ENCODE results near the gene FNBP1. TPM values are rescaled to one million over a fixed set of nuclear protein-coding genes. Genes with fewer than 3 reads are reported as not detected.

The FNBP1 gene
- total RNA-seq, 1 donor from 2014 or later, result 63.5 TPM

DNA sequence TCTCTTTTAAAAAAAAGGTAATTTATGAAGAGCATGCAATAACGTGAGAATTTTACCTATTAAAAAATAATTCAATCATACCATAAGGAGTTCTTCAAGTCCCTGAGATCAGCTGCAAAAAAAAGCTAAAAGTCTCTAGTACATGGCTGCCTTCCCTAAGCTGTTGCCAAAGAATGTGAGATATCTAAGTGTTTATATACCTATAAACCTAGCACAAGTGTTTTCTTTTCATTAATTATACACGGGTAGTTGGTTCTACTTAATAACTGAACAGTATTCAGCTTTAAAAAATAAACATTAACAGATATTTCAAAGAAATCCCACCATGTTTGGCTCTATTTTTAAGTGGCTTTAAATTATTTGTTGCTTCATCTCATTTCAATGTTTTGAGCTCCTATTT is 25.9 kb downstream of the FNBP1 start:
- no peak for TF ChIP-seq EZH2 (IDR thresholded peaks at IDR 0.05; ENCODE audit: insufficient read depth, low read length)
- TF ChIP-seq, protein P1, sequence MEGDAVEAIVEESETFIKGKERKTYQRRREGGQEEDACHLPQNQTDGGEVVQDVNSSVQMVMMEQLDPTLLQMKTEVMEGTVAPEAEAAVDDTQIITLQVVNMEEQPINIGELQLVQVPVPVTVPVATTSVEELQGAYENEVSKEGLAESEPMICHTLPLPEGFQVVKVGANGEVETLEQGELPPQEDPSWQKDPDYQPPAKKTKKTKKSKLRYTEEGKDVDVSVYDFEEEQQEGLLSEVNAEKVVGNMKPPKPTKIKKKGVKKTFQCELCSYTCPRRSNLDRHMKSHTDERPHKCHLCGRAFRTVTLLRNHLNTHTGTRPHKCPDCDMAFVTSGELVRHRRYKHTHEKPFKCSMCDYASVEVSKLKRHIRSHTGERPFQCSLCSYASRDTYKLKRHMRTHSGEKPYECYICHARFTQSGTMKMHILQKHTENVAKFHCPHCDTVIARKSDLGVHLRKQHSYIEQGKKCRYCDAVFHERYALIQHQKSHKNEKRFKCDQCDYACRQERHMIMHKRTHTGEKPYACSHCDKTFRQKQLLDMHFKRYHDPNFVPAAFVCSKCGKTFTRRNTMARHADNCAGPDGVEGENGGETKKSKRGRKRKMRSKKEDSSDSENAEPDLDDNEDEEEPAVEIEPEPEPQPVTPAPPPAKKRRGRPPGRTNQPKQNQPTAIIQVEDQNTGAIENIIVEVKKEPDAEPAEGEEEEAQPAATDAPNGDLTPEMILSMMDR (IDR thresholded peaks at IDR 0.05; ENCODE audit: insufficient read depth, low read depth, low read length), result no peak
- peak overlapping the region; percentile 42 for H3K4me2 ChIP-seq (ENCODE audit: low read length)
- H3K9me3 ChIP-seq (ENCODE audit: insufficient read depth, low read depth, low read length), result no peaks in the 10 kb centered on the region
- Mint-ChIP-seq H3K27ac (ENCODE audit: unreplicated experiment) (peak overlapping the region; percentile 99), H3K27me3 (ENCODE audit: low read depth, unreplicated experiment) (no peaks in the 10 kb centered on the region), H3K36me3 (ENCODE audit: low read depth, unreplicated experiment) (peaks cover 7% of the 10 kb centered on the region), H3K4me1 (ENCODE audit: low read depth, unreplicated experiment) (peaks cover 15% of the 10 kb centered on the region), H3K4me3 (ENCODE audit: unreplicated experiment) (peak overlapping the region; percentile 12), H3K9me3 (ENCODE audit: unreplicated experiment) (peaks cover 4% of the 10 kb centered on the region)
- peak overlapping the region; percentile 25 for H3K9ac ChIP-seq (ENCODE audit: low read length)
- no peak overlapping the region for H3K4me3 ChIP-seq (ENCODE audit: insufficient read depth, low read depth, low read length)
- H4K20me1 ChIP-seq (ENCODE audit: insufficient read depth, low read length), result peaks cover 7% of the 10 kb centered on the region
- DNase-seq (ENCODE audit: low read depth) (peak; percentile 77), FAIRE-seq (no peak)
- H3K27ac ChIP-seq (ENCODE audit: low read depth, low read length), result peak overlapping the region; percentile 71
- H3K27me3 ChIP-seq (ENCODE audit: insufficient read depth, low read length), result no peaks in the 10 kb centered on the region
- H2AFZ ChIP-seq (ENCODE audit: low read depth, low read length), result no peak overlapping the region
- no peaks in the 10 kb centered on the region for H3K36me3 ChIP-seq (ENCODE audit: insufficient read depth, low read length)
- peaks cover 8% of the 10 kb centered on the region for H3K4me1 ChIP-seq (ENCODE audit: insufficient read depth, low read length)
- no peaks in the 10 kb centered on the region for H3K79me2 ChIP-seq (ENCODE audit: insufficient read depth, low read length)

DNA sequence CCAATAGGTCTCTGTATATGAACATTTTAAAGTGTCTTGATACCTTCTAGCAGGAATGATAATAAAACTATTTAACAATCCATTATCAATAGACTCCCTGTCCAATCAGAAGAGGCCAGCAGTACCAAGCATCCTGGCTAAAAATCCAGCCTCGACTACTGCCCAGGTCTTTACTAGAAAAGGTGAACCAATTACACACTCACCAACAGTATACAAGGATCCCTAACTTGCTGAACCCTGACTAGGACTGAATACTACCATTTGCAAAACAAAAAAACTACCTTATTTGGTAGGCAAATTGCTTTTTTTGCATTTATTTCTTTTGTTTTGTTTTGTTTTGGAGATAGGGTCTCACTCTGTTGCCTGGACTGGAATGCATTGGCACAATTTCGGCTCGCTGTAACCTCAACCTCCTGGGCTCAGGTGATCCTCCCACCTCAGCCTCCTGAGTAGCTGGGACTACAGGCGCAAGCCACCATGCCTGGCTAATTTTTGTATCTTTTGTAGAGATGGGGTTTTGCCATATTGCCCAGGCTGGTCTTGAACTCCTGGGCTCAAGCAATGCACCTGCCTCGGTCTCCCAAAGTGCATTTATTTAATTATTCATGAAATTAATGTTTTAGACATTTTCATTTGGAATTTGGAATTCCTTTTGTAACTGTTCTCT is 27.5 kb downstream of the FNBP1 start:
- H3K4me2 ChIP-seq (ENCODE audit: low read length), result no peak overlapping the region
- FAIRE-seq (no peak), DNase-seq (ENCODE audit: low read depth) (no peak)
- no peak overlapping the region for H3K9ac ChIP-seq (ENCODE audit: low read length)
- Mint-ChIP-seq H3K9me3 (ENCODE audit: unreplicated experiment) (peaks cover 4% of the 10 kb centered on the region), H3K4me3 (ENCODE audit: unreplicated experiment) (no peak overlapping the region), H3K4me1 (ENCODE audit: low read depth, unreplicated experiment) (peaks cover 15% of the 10 kb centered on the region), H3K27ac (ENCODE audit: unreplicated experiment) (no peak overlapping the region), H3K27me3 (ENCODE audit: low read depth, unreplicated experiment) (no peaks in the 10 kb centered on the region), H3K36me3 (ENCODE audit: low read depth, unreplicated experiment) (peaks cover 7% of the 10 kb centered on the region)
- H3K79me2 ChIP-seq (ENCODE audit: insufficient read depth, low read length), result no peaks in the 10 kb centered on the region
- peaks cover 3% of the 10 kb centered on the region for H3K9me3 ChIP-seq (ENCODE audit: insufficient read depth, low read depth, low read length)
- no peak overlapping the region for H2AFZ ChIP-seq (ENCODE audit: low read depth, low read length)
- H3K27me3 ChIP-seq (ENCODE audit: insufficient read depth, low read length), result no peaks in the 10 kb centered on the region
- TF ChIP-seq EZH2 (IDR thresholded peaks at IDR 0.05; ENCODE audit: insufficient read depth, low read length), result no peak
- TF ChIP-seq, protein P1 (IDR thresholded peaks at IDR 0.05; ENCODE audit: insufficient read depth, low read depth, low read length), result no peak
- H4K20me1 ChIP-seq (ENCODE audit: insufficient read depth, low read length), result peaks cover 11% of the 10 kb centered on the region
- no peak overlapping the region for H3K4me3 ChIP-seq (ENCODE audit: insufficient read depth, low read depth, low read length)
- H3K27ac ChIP-seq (ENCODE audit: low read depth, low read length), result no peak overlapping the region
- H3K36me3 ChIP-seq (ENCODE audit: insufficient read depth, low read length), result no peaks in the 10 kb centered on the region
- peaks cover 8% of the 10 kb centered on the region for H3K4me1 ChIP-seq (ENCODE audit: insufficient read depth, low read length)

DNA sequence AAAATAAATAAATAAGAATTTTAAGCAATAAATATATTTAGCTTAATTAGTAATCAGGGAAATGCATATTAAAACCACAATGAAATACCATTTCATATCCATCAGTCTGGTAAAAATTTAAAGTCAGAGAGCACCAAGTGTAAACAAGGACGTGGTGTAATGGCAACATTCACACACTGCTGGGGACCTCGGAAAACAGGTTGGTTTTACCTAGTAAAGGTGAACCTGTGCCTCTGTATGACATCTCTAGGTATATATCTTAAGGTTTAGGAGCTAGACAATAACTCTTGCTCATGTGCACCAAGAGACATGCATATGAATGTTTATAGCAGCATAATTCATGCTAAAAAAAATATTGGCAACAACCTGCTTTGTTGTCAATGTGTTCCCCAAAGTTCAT is 29.7 kb downstream of the FNBP1 start:
- FAIRE-seq (no peak), DNase-seq (ENCODE audit: low read depth) (no peak)
- no peak overlapping the region for H3K4me2 ChIP-seq (ENCODE audit: low read length)
- Mint-ChIP-seq H3K27me3 (ENCODE audit: low read depth, unreplicated experiment) (no peaks in the 10 kb centered on the region), H3K4me3 (ENCODE audit: unreplicated experiment) (no peak overlapping the region), H3K27ac (ENCODE audit: unreplicated experiment) (no peak overlapping the region), H3K9me3 (ENCODE audit: unreplicated experiment) (peaks cover 4% of the 10 kb centered on the region), H3K36me3 (ENCODE audit: low read depth, unreplicated experiment) (peaks cover 9% of the 10 kb centered on the region), H3K4me1 (ENCODE audit: low read depth, unreplicated experiment) (peaks cover 17% of the 10 kb centered on the region)
- H3K27me3 ChIP-seq (ENCODE audit: insufficient read depth, low read length), result no peaks in the 10 kb centered on the region
- TF ChIP-seq, protein P1 (IDR thresholded peaks at IDR 0.05; ENCODE audit: insufficient read depth, low read depth, low read length), result no peak
- TF ChIP-seq EZH2 (IDR thresholded peaks at IDR 0.05; ENCODE audit: insufficient read depth, low read length), result no peak
- peaks cover 20% of the 10 kb centered on the region for H4K20me1 ChIP-seq (ENCODE audit: insufficient read depth, low read length)
- peaks cover 3% of the 10 kb centered on the region for H3K9me3 ChIP-seq (ENCODE audit: insufficient read depth, low read depth, low read length)
- H3K4me3 ChIP-seq (ENCODE audit: insufficient read depth, low read depth, low read length), result no peak overlapping the region
- no peak overlapping the region for H3K27ac ChIP-seq (ENCODE audit: low read depth, low read length)
- H3K36me3 ChIP-seq (ENCODE audit: insufficient read depth, low read length), result no peaks in the 10 kb centered on the region
- no peak overlapping the region for H3K9ac ChIP-seq (ENCODE audit: low read length)
- no peaks in the 10 kb centered on the region for H3K79me2 ChIP-seq (ENCODE audit: insufficient read depth, low read length)
- H3K4me1 ChIP-seq (ENCODE audit: insufficient read depth, low read length), result peaks cover 8% of the 10 kb centered on the region
- no peak overlapping the region for H2AFZ ChIP-seq (ENCODE audit: low read depth, low read length)
